ENCODE measurements around the gene TMEM117. TPM values are rescaled to one million over a fixed set of nuclear protein-coding genes. Genes with fewer than 3 reads are reported as not detected.
"Not testable (repeated sequence)": the region's sequence is repeated elsewhere in the genome, so short reads cannot be mapped to it uniquely, and the experiment has no call there.

The TMEM117 gene
- total RNA-seq, 1 donor from 2014 or later: 0.82 TPM

GRCh38 chr12:44017216-44017615 lies 181.3 kb downstream of the TMEM117 start:
- Mint-ChIP-seq H3K4me3 (no peak overlapping the region), H3K4me1 (no peaks in the 10 kb centered on the region), H3K9me3 (no peaks in the 10 kb centered on the region), H3K36me3 (ENCODE audit: low read depth) (no peaks in the 10 kb centered on the region), H3K27ac (no peak overlapping the region), H3K27me3 (peaks cover 3% of the 10 kb centered on the region)
- DNase-seq: no peak
- intact Hi-C loops (cut with micrococcal nuclease): no loop called here

GRCh38 chr12:44019118-44019517 lies 183.2 kb downstream of the TMEM117 start:
- H3K27ac Mint-ChIP-seq: no peak overlapping the region
- H3K9me3 Mint-ChIP-seq: no peaks in the 10 kb centered on the region
- peak; percentile 33 for DNase-seq
- no peak overlapping the region for H3K4me3 Mint-ChIP-seq
- no peaks in the 10 kb centered on the region for H3K36me3 Mint-ChIP-seq (ENCODE audit: low read depth)
- intact Hi-C loops (cut with micrococcal nuclease): no loop called here
- H3K27me3 Mint-ChIP-seq: peaks cover 3% of the 10 kb centered on the region
- no peaks in the 10 kb centered on the region for H3K4me1 Mint-ChIP-seq

- Mint-ChIP-seq H3K4me1 (no peaks in the 10 kb centered on the region), H3K27me3 (peaks cover 3% of the 10 kb centered on the region), H3K27ac (no peak overlapping the region), H3K9me3 (no peaks in the 10 kb centered on the region), H3K4me3 (no peak overlapping the region), H3K36me3 (ENCODE audit: low read depth) (no peaks in the 10 kb centered on the region)
- DNase-seq: no peak
- intact Hi-C loops (cut with micrococcal nuclease): no loop called here
Measured at GRCh38 chr12:44020555-44020954, 184.7 kb downstream of the TMEM117 start.

GRCh38 chr12:44021471-44021971 lies 185.6 kb downstream of the TMEM117 start:
- Mint-ChIP-seq H3K9me3 (no peaks in the 10 kb centered on the region), H3K36me3 (ENCODE audit: low read depth) (no peaks in the 10 kb centered on the region), H3K4me1 (no peaks in the 10 kb centered on the region), H3K4me3 (no peak overlapping the region), H3K27ac (no peak overlapping the region), H3K27me3 (no peaks in the 10 kb centered on the region)
- intact Hi-C loops (cut with micrococcal nuclease): no loop called here
- DNase-seq: no peak

- Mint-ChIP-seq H3K36me3 (ENCODE audit: low read depth) (no peaks in the 10 kb centered on the region), H3K4me3 (no peak overlapping the region), H3K27me3 (no peaks in the 10 kb centered on the region), H3K4me1 (no peaks in the 10 kb centered on the region), H3K27ac (no peak overlapping the region), H3K9me3 (no peaks in the 10 kb centered on the region)
- no peak for DNase-seq
- intact Hi-C loops (cut with micrococcal nuclease): no loop called here
Measured at GRCh38 chr12:44025499-44025898, 189.6 kb downstream of the TMEM117 start.

GRCh38 chr12:44026046-44026445 lies 190.2 kb downstream of the TMEM117 start:
- intact Hi-C loops (cut with micrococcal nuclease): no loop called here
- Mint-ChIP-seq H3K27me3 (no peaks in the 10 kb centered on the region), H3K27ac (no peak overlapping the region), H3K4me1 (no peaks in the 10 kb centered on the region), H3K9me3 (no peaks in the 10 kb centered on the region), H3K36me3 (ENCODE audit: low read depth) (no peaks in the 10 kb centered on the region), H3K4me3 (no peak overlapping the region)
- no peak for DNase-seq

GRCh38 chr12:44026926-44027325 lies 191.0 kb downstream of the TMEM117 start:
- H3K4me1 Mint-ChIP-seq; H3K36me3 Mint-ChIP-seq (ENCODE audit: low read depth); H3K27ac Mint-ChIP-seq; H3K9me3 Mint-ChIP-seq; H3K27me3 Mint-ChIP-seq; H3K4me3 Mint-ChIP-seq; DNase-seq; intact Hi-C loops (cut with micrococcal nuclease): not testable (repeated sequence)

- DNase-seq: no peak
- intact Hi-C loops (cut with micrococcal nuclease): no loop called here
- Mint-ChIP-seq H3K4me1 (no peaks in the 10 kb centered on the region), H3K4me3 (no peak overlapping the region), H3K36me3 (ENCODE audit: low read depth) (no peaks in the 10 kb centered on the region), H3K27me3 (no peaks in the 10 kb centered on the region), H3K9me3 (no peaks in the 10 kb centered on the region), H3K27ac (no peak overlapping the region)
Measured at GRCh38 chr12:44029194-44029593, 193.3 kb downstream of the TMEM117 start.

- Mint-ChIP-seq H3K9me3 (no peaks in the 10 kb centered on the region), H3K4me1 (no peaks in the 10 kb centered on the region), H3K36me3 (ENCODE audit: low read depth) (no peaks in the 10 kb centered on the region), H3K27ac (no peak overlapping the region), H3K27me3 (no peaks in the 10 kb centered on the region), H3K4me3 (no peak overlapping the region)
- no peak for DNase-seq
- intact Hi-C loops (cut with micrococcal nuclease): no loop called here
Measured at GRCh38 chr12:44031472-44032185, 195.7 kb downstream of the TMEM117 start.

- Mint-ChIP-seq H3K27me3 (no peaks in the 10 kb centered on the region), H3K9me3 (no peaks in the 10 kb centered on the region), H3K4me3 (no peak overlapping the region), H3K27ac (no peak overlapping the region), H3K36me3 (ENCODE audit: low read depth) (no peaks in the 10 kb centered on the region), H3K4me1 (no peaks in the 10 kb centered on the region)
- intact Hi-C loops (cut with micrococcal nuclease): no loop called here
- DNase-seq: no peak
Measured at GRCh38 chr12:44034906-44035305, 199.0 kb downstream of the TMEM117 start.

- H3K4me1 Mint-ChIP-seq: no peaks in the 10 kb centered on the region
- H3K27ac Mint-ChIP-seq: no peak overlapping the region
- H3K36me3 Mint-ChIP-seq (ENCODE audit: low read depth): no peaks in the 10 kb centered on the region
- H3K9me3 Mint-ChIP-seq: no peaks in the 10 kb centered on the region
- no peaks in the 10 kb centered on the region for H3K27me3 Mint-ChIP-seq
- H3K4me3 Mint-ChIP-seq: no peak overlapping the region
- intact Hi-C loops (cut with micrococcal nuclease): no loop called here
- DNase-seq: no peak
Measured at GRCh38 chr12:44036875-44037443, 201.1 kb downstream of the TMEM117 start.

- Mint-ChIP-seq H3K4me1 (no peaks in the 10 kb centered on the region), H3K36me3 (ENCODE audit: low read depth) (no peaks in the 10 kb centered on the region), H3K4me3 (no peak overlapping the region), H3K27ac (no peak overlapping the region), H3K9me3 (peaks cover under 1% of the 10 kb centered on the region), H3K27me3 (no peaks in the 10 kb centered on the region)
- no peak for DNase-seq
- intact Hi-C loops (cut with micrococcal nuclease): no loop called here
Measured at GRCh38 chr12:44038411-44038810, 202.5 kb downstream of the TMEM117 start.

- DNase-seq; H3K27ac Mint-ChIP-seq; H3K36me3 Mint-ChIP-seq (ENCODE audit: low read depth); H3K9me3 Mint-ChIP-seq; H3K27me3 Mint-ChIP-seq; H3K4me3 Mint-ChIP-seq; H3K4me1 Mint-ChIP-seq; intact Hi-C loops (cut with micrococcal nuclease): not testable (repeated sequence)
Measured at GRCh38 chr12:44044491-44044890, 208.6 kb downstream of the TMEM117 start.

GRCh38 chr12:44046732-44047417 lies 211.0 kb downstream of the TMEM117 start:
- Mint-ChIP-seq H3K4me1 (no peaks in the 10 kb centered on the region), H3K27ac (no peak overlapping the region), H3K27me3 (no peaks in the 10 kb centered on the region), H3K9me3 (peaks cover 4% of the 10 kb centered on the region), H3K4me3 (no peak overlapping the region), H3K36me3 (ENCODE audit: low read depth) (no peaks in the 10 kb centered on the region)
- intact Hi-C loops (cut with micrococcal nuclease): no loop called here
- no peak for DNase-seq

Measured in activated CD4-positive, alpha-beta T cell treated with anti-CD3 and anti-CD28 coated beads, Interleukin-2, amount 10 ng/mL, durations not matched to agents 24 days and 14 days (primary cell).